ENCODE measurements around the gene IL10RB. TPM values are rescaled to one million over a fixed set of nuclear protein-coding genes. Genes with fewer than 3 reads are reported as not detected.
"Not testable (repeated sequence)": the region's sequence is repeated elsewhere in the genome, so short reads cannot be mapped to it uniquely, and the experiment has no call there.

The IL10RB gene
- total RNA-seq, 1 donor from 2014 or later, result 21.1 TPM

- Mint-ChIP-seq H3K4me1 (peaks cover 62% of the 10 kb centered on the region), H3K27me3 (no peaks in the 10 kb centered on the region), H3K4me3 (no peak overlapping the region), H3K36me3 (ENCODE audit: low read depth) (peaks cover 45% of the 10 kb centered on the region), H3K9me3 (no peaks in the 10 kb centered on the region), H3K27ac (peak overlapping the region; percentile 87)
- DNase-seq, result no peak
- intact Hi-C loops (cut with micrococcal nuclease), result no loop called here
Observed at GRCh38 chr21:33236013-33236686, 30.0 kb upstream of the IL10RB start.

GRCh38 chr21:33236766-33237165, 29.4 kb upstream of the IL10RB start:
- Mint-ChIP-seq H3K36me3 (ENCODE audit: low read depth) (peaks cover 44% of the 10 kb centered on the region), H3K4me1 (peaks cover 61% of the 10 kb centered on the region), H3K9me3 (no peaks in the 10 kb centered on the region), H3K27ac (peak overlapping the region; percentile 87), H3K27me3 (no peaks in the 10 kb centered on the region), H3K4me3 (peak overlapping the region; percentile 58)
- intact Hi-C loops (cut with micrococcal nuclease), result no loop called here
- DNase-seq, result no peak

GRCh38 chr21:33237486-33237885, 28.7 kb upstream of the IL10RB start:
- Mint-ChIP-seq H3K9me3 (no peaks in the 10 kb centered on the region), H3K4me1 (peaks cover 59% of the 10 kb centered on the region), H3K27me3 (no peaks in the 10 kb centered on the region), H3K36me3 (ENCODE audit: low read depth) (peaks cover 47% of the 10 kb centered on the region), H3K27ac (peak overlapping the region; percentile 87), H3K4me3 (peak overlapping the region; percentile 65)
- no peak for DNase-seq
- intact Hi-C loops (cut with micrococcal nuclease), result no loop called here

- Mint-ChIP-seq H3K27ac (peak overlapping the region; percentile 87), H3K4me3 (peak overlapping the region; percentile 65), H3K9me3 (no peaks in the 10 kb centered on the region), H3K36me3 (ENCODE audit: low read depth) (peaks cover 44% of the 10 kb centered on the region), H3K27me3 (no peaks in the 10 kb centered on the region), H3K4me1 (peaks cover 52% of the 10 kb centered on the region)
- DNase-seq, result no peak
- intact Hi-C loops (cut with micrococcal nuclease), result loop anchor here (1.0 to 2.0 kb wide), 4 partner anchors 9 to 87 kb away; partner anchors contain the start of genes IFNAR1 and IFNAR2
Observed at GRCh38 chr21:33238146-33238545, 28.0 kb upstream of the IL10RB start.

- peak overlapping the region; percentile 87 for H3K27ac Mint-ChIP-seq
- no peak for DNase-seq
- peaks cover 56% of the 10 kb centered on the region for H3K4me1 Mint-ChIP-seq
- H3K27me3 Mint-ChIP-seq, result no peaks in the 10 kb centered on the region
- H3K9me3 Mint-ChIP-seq, result no peaks in the 10 kb centered on the region
- peaks cover 44% of the 10 kb centered on the region for H3K36me3 Mint-ChIP-seq (ENCODE audit: low read depth)
- intact Hi-C loops (cut with micrococcal nuclease), result loop anchor here (1.0 to 2.0 kb wide), 4 partner anchors 9 to 86 kb away; partner anchors contain the start of genes IFNAR1 and IFNAR2
- H3K4me3 Mint-ChIP-seq, result peak overlapping the region; percentile 65
Observed at GRCh38 chr21:33238565-33239255, 27.5 kb upstream of the IL10RB start.

GRCh38 chr21:33239559-33240127, 26.5 kb upstream of the IL10RB start:
- DNase-seq, H3K27me3 Mint-ChIP-seq, H3K9me3 Mint-ChIP-seq: not testable (repeated sequence)
- H3K27ac Mint-ChIP-seq, result peak overlapping the region; percentile 87
- intact Hi-C loops (cut with micrococcal nuclease), result loop anchor here (2.0 kb wide), 3 partner anchors 17 to 85 kb away; partner anchors contain the start of gene IFNAR1
- peak overlapping the region; percentile 65 for H3K4me3 Mint-ChIP-seq
- H3K36me3 Mint-ChIP-seq (ENCODE audit: low read depth), result peaks cover 46% of the 10 kb centered on the region
- peaks cover 60% of the 10 kb centered on the region for H3K4me1 Mint-ChIP-seq

GRCh38 chr21:33240404-33240803, 25.8 kb upstream of the IL10RB start:
- no peaks in the 10 kb centered on the region for H3K27me3 Mint-ChIP-seq
- intact Hi-C loops (cut with micrococcal nuclease), result no loop called here
- no peak for DNase-seq
- H3K36me3 Mint-ChIP-seq (ENCODE audit: low read depth), result peaks cover 52% of the 10 kb centered on the region
- peak overlapping the region; percentile 52 for H3K4me3 Mint-ChIP-seq
- H3K4me1 Mint-ChIP-seq, result peaks cover 62% of the 10 kb centered on the region
- H3K9me3 Mint-ChIP-seq, result no peaks in the 10 kb centered on the region
- no peak overlapping the region for H3K27ac Mint-ChIP-seq

GRCh38 chr21:33241846-33242245, 24.3 kb upstream of the IL10RB start:
- Mint-ChIP-seq H3K27ac (peak overlapping the region; percentile 43), H3K27me3 (no peaks in the 10 kb centered on the region), H3K4me1 (peaks cover 66% of the 10 kb centered on the region), H3K4me3 (peak overlapping the region; percentile 21), H3K9me3 (no peaks in the 10 kb centered on the region), H3K36me3 (ENCODE audit: low read depth) (peaks cover 58% of the 10 kb centered on the region)
- DNase-seq, result no peak
- intact Hi-C loops (cut with micrococcal nuclease), result no loop called here

GRCh38 chr21:33242846-33243245, 23.3 kb upstream of the IL10RB start:
- peaks cover 61% of the 10 kb centered on the region for H3K36me3 Mint-ChIP-seq (ENCODE audit: low read depth)
- H3K4me1 Mint-ChIP-seq, result peaks cover 65% of the 10 kb centered on the region
- H3K9me3 Mint-ChIP-seq; DNase-seq; H3K4me3 Mint-ChIP-seq; intact Hi-C loops (cut with micrococcal nuclease); H3K27me3 Mint-ChIP-seq: not testable (repeated sequence)
- H3K27ac Mint-ChIP-seq, result peak overlapping the region; percentile 63

GRCh38 chr21:33244082-33244778, 21.9 kb upstream of the IL10RB start:
- Mint-ChIP-seq H3K27ac (peak overlapping the region; percentile 93), H3K36me3 (ENCODE audit: low read depth) (peaks cover 69% of the 10 kb centered on the region), H3K27me3 (no peaks in the 10 kb centered on the region), H3K4me3 (peak overlapping the region; percentile 73), H3K4me1 (peaks cover 60% of the 10 kb centered on the region), H3K9me3 (no peaks in the 10 kb centered on the region)
- intact Hi-C loops (cut with micrococcal nuclease), result loop anchor here (1.0 kb wide), 1 partner anchor 11 kb away; no protein-coding TSS in a partner anchor
- no peak for DNase-seq

- Mint-ChIP-seq H3K27me3 (no peaks in the 10 kb centered on the region), H3K4me1 (peaks cover 60% of the 10 kb centered on the region), H3K9me3 (no peaks in the 10 kb centered on the region), H3K4me3 (peak overlapping the region; percentile 73), H3K36me3 (ENCODE audit: low read depth) (peaks cover 74% of the 10 kb centered on the region), H3K27ac (peak overlapping the region; percentile 93)
- no peak for DNase-seq
- intact Hi-C loops (cut with micrococcal nuclease), result loop anchor here (1.0 kb wide), 1 partner anchor 11 kb away; no protein-coding TSS in a partner anchor
Observed at GRCh38 chr21:33244779-33245105, 21.4 kb upstream of the IL10RB start.

GRCh38 chr21:33245289-33245918, 20.8 kb upstream of the IL10RB start:
- H3K27ac Mint-ChIP-seq, result peak overlapping the region; percentile 93
- H3K27me3 Mint-ChIP-seq, result no peaks in the 10 kb centered on the region
- intact Hi-C loops (cut with micrococcal nuclease), result no loop called here
- peaks cover 55% of the 10 kb centered on the region for H3K4me1 Mint-ChIP-seq
- no peaks in the 10 kb centered on the region for H3K9me3 Mint-ChIP-seq
- peaks cover 77% of the 10 kb centered on the region for H3K36me3 Mint-ChIP-seq (ENCODE audit: low read depth)
- DNase-seq, result no peak
- peak overlapping the region; percentile 10 for H3K4me3 Mint-ChIP-seq

- Mint-ChIP-seq H3K4me3 (no peak overlapping the region), H3K27me3 (no peaks in the 10 kb centered on the region)
- intact Hi-C loops (cut with micrococcal nuclease), result no loop called here
Observed at GRCh38 chr21:33246506-33246905, 19.7 kb upstream of the IL10RB start.

More at GRCh38 chr21:33246506-33246905, 19.7 kb upstream of the IL10RB start:
- no peak for DNase-seq
- Mint-ChIP-seq H3K27ac (peak overlapping the region; percentile 66), H3K9me3 (no peaks in the 10 kb centered on the region), H3K36me3 (ENCODE audit: low read depth) (peaks cover 86% of the 10 kb centered on the region), H3K4me1 (peaks cover 55% of the 10 kb centered on the region)

Measured in activated CD4-positive, alpha-beta T cell treated with anti-CD3 and anti-CD28 coated beads, Interleukin-2, amount 10 ng/mL, durations not matched to agents 24 days and 14 days (primary cell).